ENCODE results near the gene PDXK.
"Not testable (repeated sequence)": the region's sequence is repeated elsewhere in the genome, so short reads cannot be mapped to it uniquely, and the experiment has no call there.

Gene PDXK

GRCh38 chr21:43718872-43719747, at the start of gene PDXK:
Gene PDXK, plus strand, starts transcription at chr21:43719129. Its CDS starts 166 bp downstream, at chr21:43719295.
- H3K4me3 ChIP-seq (ENCODE audit: low read depth, low read length) = peak within 1 kb of the TSS; percentile 52
- in situ Hi-C loops (cut with HindIII; ENCODE audit: low sequenced_read_pairs) = no loop called here
- no peak for TF ChIP-seq CTCF (IDR thresholded peaks at IDR 0.05; ENCODE audit: low read depth, low read length)
- DNase-seq (ENCODE audit: low read depth, low spot score) = peak; percentile 84

- in situ Hi-C loops (cut with HindIII; ENCODE audit: low sequenced_read_pairs) = no loop called here
- TF ChIP-seq CTCF (IDR thresholded peaks at IDR 0.05; ENCODE audit: low read depth, low read length) = no peak
- no peak for DNase-seq (ENCODE audit: low read depth, low spot score)
Measured at GRCh38 chr21:43669828-43670605, 48.9 kb upstream of the PDXK start.

GRCh38 chr21:43675871-43676270, 43.1 kb upstream of the PDXK start:
- in situ Hi-C loops (cut with HindIII; ENCODE audit: low sequenced_read_pairs) = no loop called here
- H3K4me3 ChIP-seq (ENCODE audit: low read depth, low read length) = no peak overlapping the region
- no peak for DNase-seq (ENCODE audit: low read depth, low spot score)
- TF ChIP-seq CTCF (IDR thresholded peaks at IDR 0.05; ENCODE audit: low read depth, low read length) = no peak

More at GRCh38 chr21:43669828-43670605, 48.9 kb upstream of the PDXK start:
- H3K4me3 ChIP-seq (ENCODE audit: low read depth, low read length) = no peak overlapping the region

- no peak for TF ChIP-seq CTCF (IDR thresholded peaks at IDR 0.05; ENCODE audit: low read depth, low read length)
- no peak for DNase-seq (ENCODE audit: low read depth, low spot score)
- in situ Hi-C loops (cut with HindIII; ENCODE audit: low sequenced_read_pairs) = no loop called here
- H3K4me3 ChIP-seq (ENCODE audit: low read depth, low read length) = no peak overlapping the region
Measured at GRCh38 chr21:43676391-43676790, 42.5 kb upstream of the PDXK start.

GRCh38 chr21:43679951-43680350, 39.0 kb upstream of the PDXK start:
- DNase-seq (ENCODE audit: low read depth, low spot score) = no peak
- H3K4me3 ChIP-seq (ENCODE audit: low read depth, low read length) = no peak overlapping the region
- in situ Hi-C loops (cut with HindIII; ENCODE audit: low sequenced_read_pairs) = no loop called here
- TF ChIP-seq CTCF (IDR thresholded peaks at IDR 0.05; ENCODE audit: low read depth, low read length) = no peak

- H3K4me3 ChIP-seq (ENCODE audit: low read depth, low read length); DNase-seq (ENCODE audit: low read depth, low spot score); in situ Hi-C loops (cut with HindIII; ENCODE audit: low sequenced_read_pairs): not testable (repeated sequence)
Measured at GRCh38 chr21:43680421-43680820, 38.5 kb upstream of the PDXK start.

- in situ Hi-C loops (cut with HindIII; ENCODE audit: low sequenced_read_pairs) = no loop called here
- H3K4me3 ChIP-seq (ENCODE audit: low read depth, low read length) = no peak overlapping the region
- DNase-seq (ENCODE audit: low read depth, low spot score) = no peak
- no peak for TF ChIP-seq CTCF (IDR thresholded peaks at IDR 0.05; ENCODE audit: low read depth, low read length)
Measured at GRCh38 chr21:43681650-43682049, 37.3 kb upstream of the PDXK start.

Measured in astrocyte of the spinal cord (primary cell).